Brain microvascular endothelial cell (primary cell): Measurements from ENCODE around the gene CBLC.
A peak's percentile ranks its signal among the peaks of the same experiment; 100 is the strongest.

Experiments
- DNase-seq: peaks from one replicate; pipeline ENCODE4 v3.0.0-alpha.2; 2020
- H3K27ac ChIP-seq: fragments of 250-450 bp; sonication (Bioruptor Pico); 2 replicates; pipeline ENCODE4 v1.5.1; 2020; ENCODE audit warnings: mild to moderate bottlenecking, moderate library complexity
- H3K27me3 ChIP-seq: fragments of 250-450 bp; sonication (Bioruptor Pico); replicated peaks from 2 replicates; pipeline ENCODE4 v1.5.1; 2020; ENCODE audit warnings: mild to moderate bottlenecking
- H3K36me3 ChIP-seq: fragments of 250-450 bp; sonication (Bioruptor Pico); replicated peaks from 2 replicates; pipeline ENCODE4 v1.5.1; 2020; ENCODE audit warnings: mild to moderate bottlenecking
- H3K4me3 ChIP-seq: 2 replicates; pipeline ENCODE4 v1.5.1; 2011; ENCODE audit warnings: low read depth, mild to moderate bottlenecking, control low read depth, low read length, moderate library complexity
- in situ Hi-C: cut with HindIII; loops from 2 replicates; pipeline ENCODE4 v1.10.0; 2017; ENCODE audit warnings: low sequenced_read_pairs, low pct_ligation_motif_present
- TF ChIP-seq, protein P1 (sequence below): IDR thresholded peaks from 2 replicates; pipeline ENCODE4 v1.5.1; 2011; ENCODE audit warnings: low read depth, mild to moderate bottlenecking, moderate library complexity, low read length, control low read depth, inconsistent platforms; ENCODE audit errors: missing control alignments

CBLC gene, protein sequence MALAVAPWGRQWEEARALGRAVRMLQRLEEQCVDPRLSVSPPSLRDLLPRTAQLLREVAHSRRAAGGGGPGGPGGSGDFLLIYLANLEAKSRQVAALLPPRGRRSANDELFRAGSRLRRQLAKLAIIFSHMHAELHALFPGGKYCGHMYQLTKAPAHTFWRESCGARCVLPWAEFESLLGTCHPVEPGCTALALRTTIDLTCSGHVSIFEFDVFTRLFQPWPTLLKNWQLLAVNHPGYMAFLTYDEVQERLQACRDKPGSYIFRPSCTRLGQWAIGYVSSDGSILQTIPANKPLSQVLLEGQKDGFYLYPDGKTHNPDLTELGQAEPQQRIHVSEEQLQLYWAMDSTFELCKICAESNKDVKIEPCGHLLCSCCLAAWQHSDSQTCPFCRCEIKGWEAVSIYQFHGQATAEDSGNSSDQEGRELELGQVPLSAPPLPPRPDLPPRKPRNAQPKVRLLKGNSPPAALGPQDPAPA

DNA sequence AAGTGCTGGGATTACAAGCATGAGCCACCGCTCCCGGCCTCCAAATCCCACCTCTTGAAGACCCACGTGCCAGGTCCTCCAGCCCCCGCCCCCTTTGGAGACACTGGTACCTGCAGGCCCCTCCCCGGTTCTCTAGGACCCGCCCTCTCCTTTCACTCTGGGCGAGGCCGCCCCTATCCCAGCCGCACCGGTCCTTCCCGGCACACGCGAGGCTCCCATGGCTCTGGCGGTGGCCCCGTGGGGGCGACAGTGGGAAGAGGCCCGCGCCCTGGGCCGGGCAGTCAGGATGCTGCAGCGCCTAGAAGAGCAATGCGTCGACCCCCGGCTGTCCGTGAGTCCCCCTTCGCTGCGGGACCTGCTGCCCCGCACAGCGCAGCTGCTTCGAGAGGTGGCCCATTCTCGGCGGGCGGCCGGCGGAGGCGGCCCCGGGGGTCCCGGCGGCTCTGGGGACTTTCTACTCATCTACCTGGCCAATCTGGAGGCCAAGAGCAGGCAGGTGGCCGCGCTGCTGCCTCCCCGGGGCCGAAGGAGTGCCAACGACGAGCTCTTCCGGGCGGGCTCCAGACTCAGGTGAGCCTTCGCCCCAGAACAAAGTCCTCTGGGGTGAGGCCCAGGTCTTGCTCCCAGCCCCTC lies at the start of gene CBLC:
Gene CBLC (plus strand): TSS at position 176 of the 633 bp plus-strand sequence. CDS start 42 bp downstream, at position 218.
- no peaks in the 10 kb centered on the region for H3K27me3 ChIP-seq
- in situ Hi-C loops, result no loop called here

DNA sequence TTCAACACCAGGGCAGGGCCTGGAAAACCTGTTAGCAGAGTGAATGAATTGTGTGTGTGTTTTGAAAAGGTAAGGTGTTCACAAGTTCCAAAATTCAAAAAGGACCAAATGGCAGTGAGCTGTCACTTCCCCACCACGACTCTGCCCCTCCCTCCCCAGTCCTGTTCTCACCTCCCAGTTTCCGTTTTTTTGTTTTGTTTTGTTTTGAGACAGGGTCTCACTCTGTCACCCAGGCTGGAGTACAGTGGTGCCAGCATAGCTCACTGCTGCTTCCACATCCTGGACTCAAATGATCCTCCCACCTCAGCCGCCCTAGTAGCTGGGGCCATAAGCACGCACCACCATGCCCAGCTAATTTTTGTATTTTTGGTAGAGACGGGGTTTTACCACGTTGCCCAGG lies 49.5 kb upstream of the CBLC start:
- DNase-seq, result no peak
- Histone ChIP-seq H3K36me3 (no peaks in the 10 kb centered on the region), H3K4me3 (no peak overlapping the region), H3K27ac (no peak overlapping the region), H3K27me3 (no peaks in the 10 kb centered on the region)
- in situ Hi-C loops, result no loop called here
- TF ChIP-seq, protein P1, sequence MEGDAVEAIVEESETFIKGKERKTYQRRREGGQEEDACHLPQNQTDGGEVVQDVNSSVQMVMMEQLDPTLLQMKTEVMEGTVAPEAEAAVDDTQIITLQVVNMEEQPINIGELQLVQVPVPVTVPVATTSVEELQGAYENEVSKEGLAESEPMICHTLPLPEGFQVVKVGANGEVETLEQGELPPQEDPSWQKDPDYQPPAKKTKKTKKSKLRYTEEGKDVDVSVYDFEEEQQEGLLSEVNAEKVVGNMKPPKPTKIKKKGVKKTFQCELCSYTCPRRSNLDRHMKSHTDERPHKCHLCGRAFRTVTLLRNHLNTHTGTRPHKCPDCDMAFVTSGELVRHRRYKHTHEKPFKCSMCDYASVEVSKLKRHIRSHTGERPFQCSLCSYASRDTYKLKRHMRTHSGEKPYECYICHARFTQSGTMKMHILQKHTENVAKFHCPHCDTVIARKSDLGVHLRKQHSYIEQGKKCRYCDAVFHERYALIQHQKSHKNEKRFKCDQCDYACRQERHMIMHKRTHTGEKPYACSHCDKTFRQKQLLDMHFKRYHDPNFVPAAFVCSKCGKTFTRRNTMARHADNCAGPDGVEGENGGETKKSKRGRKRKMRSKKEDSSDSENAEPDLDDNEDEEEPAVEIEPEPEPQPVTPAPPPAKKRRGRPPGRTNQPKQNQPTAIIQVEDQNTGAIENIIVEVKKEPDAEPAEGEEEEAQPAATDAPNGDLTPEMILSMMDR, result no peak

More for the DNA sequence above, at the start of gene CBLC:
- TF ChIP-seq, protein P1, result peak; percentile 22
- no peaks in the 10 kb centered on the region for H3K36me3 ChIP-seq
- no peak within 1 kb of the TSS for H3K4me3 ChIP-seq
- DNase-seq, result no peak
- no peak within 1 kb of the TSS for H3K27ac ChIP-seq

DNA sequence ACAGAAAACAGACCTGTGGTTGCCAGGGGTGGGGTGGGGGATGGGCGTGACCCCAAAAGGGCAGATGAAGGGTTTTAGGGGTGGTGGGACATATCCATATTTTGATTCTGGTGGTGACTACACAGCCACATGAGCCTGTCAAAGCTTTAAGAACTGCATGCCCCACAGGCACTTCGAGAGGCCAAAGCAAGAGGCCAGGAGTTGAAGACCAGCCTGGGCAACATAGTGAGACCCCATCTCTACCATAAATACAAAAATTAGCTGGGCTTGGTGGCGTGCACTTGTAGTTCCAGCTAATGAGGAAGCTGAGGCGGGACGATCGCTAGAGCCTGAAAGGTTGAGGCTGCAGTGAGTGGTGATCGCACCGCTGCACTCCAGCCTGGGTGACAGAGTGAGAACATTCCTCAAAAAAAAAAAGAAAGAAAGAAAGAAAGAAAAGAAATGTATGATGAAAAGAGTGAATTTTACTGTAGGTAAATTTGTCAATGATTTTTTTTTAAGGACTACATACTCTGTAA lies 48.1 kb upstream of the CBLC start:
- no peak overlapping the region for H3K4me3 ChIP-seq
- TF ChIP-seq, protein P1, result no peak
- H3K27ac ChIP-seq, result no peak overlapping the region
- no peaks in the 10 kb centered on the region for H3K27me3 ChIP-seq
- no peaks in the 10 kb centered on the region for H3K36me3 ChIP-seq
- no peak for DNase-seq
- in situ Hi-C loops, result no loop called here

DNA sequence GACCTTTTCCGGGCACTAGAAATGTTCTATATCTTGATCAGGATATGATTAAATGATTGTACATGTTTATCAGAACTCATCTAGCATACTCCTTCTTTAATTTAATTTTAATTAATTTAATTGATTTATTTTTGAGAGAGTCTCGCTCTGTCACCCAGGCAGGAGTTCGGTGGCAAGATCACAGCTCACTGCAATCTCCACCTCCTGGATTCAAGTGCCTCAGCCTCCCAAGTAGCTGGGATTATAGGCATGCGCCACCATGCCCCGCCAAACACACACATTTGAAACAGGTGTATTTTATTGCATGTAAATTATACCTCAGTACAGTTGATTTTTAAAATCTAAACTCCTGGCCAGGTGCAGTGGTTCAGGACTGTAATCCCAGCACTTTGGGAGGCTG lies 46.6 kb upstream of the CBLC start:
- H3K27ac ChIP-seq, result no peak overlapping the region
- no peaks in the 10 kb centered on the region for H3K36me3 ChIP-seq
- no peak for DNase-seq
- H3K4me3 ChIP-seq, result no peak overlapping the region
- no peaks in the 10 kb centered on the region for H3K27me3 ChIP-seq
- in situ Hi-C loops, result no loop called here
- TF ChIP-seq, protein P1, result no peak

DNA sequence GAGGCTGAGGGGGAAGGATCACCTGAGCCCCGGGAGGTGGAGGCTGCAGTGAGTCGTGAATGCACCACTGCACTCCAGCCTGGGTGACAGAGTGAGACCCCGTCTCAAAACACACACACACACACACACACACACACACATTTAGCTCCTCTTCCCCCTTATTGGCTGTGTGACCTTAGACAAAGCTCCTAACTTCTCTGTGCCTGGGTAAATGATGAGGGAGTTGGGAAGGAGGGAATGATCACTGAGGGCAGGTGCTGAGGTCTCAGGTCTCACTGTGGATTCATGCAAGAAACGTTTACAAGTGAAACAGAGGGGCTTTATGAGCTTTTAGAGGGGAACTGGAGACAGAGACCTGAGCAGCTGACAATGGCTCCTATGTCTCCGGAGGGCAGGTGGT lies 46.1 kb upstream of the CBLC start:
- H3K27ac ChIP-seq, result no peak overlapping the region
- no peak overlapping the region for H3K4me3 ChIP-seq
- no peaks in the 10 kb centered on the region for H3K27me3 ChIP-seq
- TF ChIP-seq, protein P1, result no peak
- no peak for DNase-seq
- in situ Hi-C loops, result no loop called here
- no peaks in the 10 kb centered on the region for H3K36me3 ChIP-seq
